Nephron (organoid): ENCODE data around the gene PARD6B.
A peak's percentile ranks its signal among the peaks of the same experiment; 100 is the strongest.

Experiments
- H3K27ac Mint-ChIP-seq, 3 experiments: 2 replicates each; pipeline ENCODE4 v1.8.0; 2020; ENCODE audit warnings: mixed read lengths in 3 of 3, mild to moderate bottlenecking in 2 of 3, moderate library complexity in 1 of 3
- H3K27me3 Mint-ChIP-seq: 2 replicates; pipeline ENCODE4 v1.8.0; 2021; ENCODE audit warnings: low read depth, mild to moderate bottlenecking, moderate library complexity, mixed read lengths
- H3K36me3 Mint-ChIP-seq: 2 replicates; pipeline ENCODE4 v1.8.0; 2020; ENCODE audit warnings: low read depth, mixed read lengths
- H3K4me1 Mint-ChIP-seq: 2 replicates; pipeline ENCODE4 v1.8.0; 2020; ENCODE audit warnings: mixed read lengths
- H3K4me3 Mint-ChIP-seq, 3 experiments: 2 replicates each; pipeline ENCODE4 v1.8.0; 2020; ENCODE audit warnings: mild to moderate bottlenecking in 3 of 3, mixed read lengths in 3 of 3, moderate library complexity in 2 of 3
- H3K9me3 Mint-ChIP-seq: 2 replicates; pipeline ENCODE4 v1.8.0; 2020; ENCODE audit warnings: mixed read lengths
- CTCF ChIP-seq, 3 experiments: fragments of 200-600 bp; sonication (generic); IDR thresholded peaks; one replicate each; pipeline ENCODE4 v1.5.0; 2021; ENCODE audit warnings: antibody characterized with exemption in 3 of 3; ENCODE audit not compliant: unreplicated experiment in 3 of 3

The PARD6B gene

GRCh38 chr20:50737352-50737751 is 6.0 kb downstream of the PARD6B start:
- Mint-ChIP-seq H3K27ac (peak overlapping the region; percentile 17 to 35 (median 17)), H3K4me3 (no peak overlapping the region), H3K9me3 (no peaks in the 10 kb centered on the region), H3K27me3 (peaks cover 22% of the 10 kb centered on the region), H3K4me1 (peaks cover 12% of the 10 kb centered on the region), H3K36me3 (peaks cover 23% of the 10 kb centered on the region)
- TF ChIP-seq CTCF (IDR thresholded peaks at IDR 0.05; ENCODE audit: unreplicated experiment in 3 of 3): no peak

- TF ChIP-seq CTCF (IDR thresholded peaks at IDR 0.05; ENCODE audit: unreplicated experiment in 3 of 3): no peak
Measured at GRCh38 chr20:50743087-50743486, 11.7 kb downstream of the PARD6B start.

GRCh38 chr20:50744143-50744792 is 12.9 kb downstream of the PARD6B start:
- Mint-ChIP-seq H3K4me3 (peak overlapping the region; percentile 16 to 71 (median 60)), H3K36me3 (peaks cover 28% of the 10 kb centered on the region), H3K27me3 (no peaks in the 10 kb centered on the region), H3K27ac (peak overlapping the region; percentile 91 to 93 (median 91)), H3K4me1 (peaks cover 43% of the 10 kb centered on the region), H3K9me3 (no peaks in the 10 kb centered on the region)
- TF ChIP-seq CTCF (IDR thresholded peaks at IDR 0.05; ENCODE audit: unreplicated experiment in 3 of 3): peak in 2 of 3 experiments; percentile 15 to 40

More at GRCh38 chr20:50743087-50743486, 11.7 kb downstream of the PARD6B start:
- Mint-ChIP-seq H3K9me3 (no peaks in the 10 kb centered on the region), H3K4me1 (peaks cover 43% of the 10 kb centered on the region), H3K27ac (peak overlapping the region; percentile 20 to 88 (median 62)), H3K36me3 (peaks cover 28% of the 10 kb centered on the region), H3K27me3 (no peaks in the 10 kb centered on the region), H3K4me3 (no peak overlapping the region)

GRCh38 chr20:50745634-50746137 is 14.3 kb downstream of the PARD6B start:
- Mint-ChIP-seq H3K27ac (peak overlapping the region; percentile 76 to 91 (median 87)), H3K4me1 (peaks cover 43% of the 10 kb centered on the region), H3K9me3 (no peaks in the 10 kb centered on the region), H3K27me3 (no peaks in the 10 kb centered on the region), H3K36me3 (peaks cover 30% of the 10 kb centered on the region), H3K4me3 (peak overlapping the region in 2 of 3 experiments; percentile 9 to 14)
- TF ChIP-seq CTCF (IDR thresholded peaks at IDR 0.05; ENCODE audit: unreplicated experiment in 3 of 3): no peak

GRCh38 chr20:50746138-50746940 is 15.0 kb downstream of the PARD6B start:
- TF ChIP-seq CTCF (IDR thresholded peaks at IDR 0.05; ENCODE audit: unreplicated experiment in 3 of 3): no peak
- H3K4me1 Mint-ChIP-seq: peaks cover 40% of the 10 kb centered on the region
- peaks cover 23% of the 10 kb centered on the region for H3K36me3 Mint-ChIP-seq
- H3K4me3 Mint-ChIP-seq: peak overlapping the region; percentile 9 to 17 (median 14)
- H3K27ac Mint-ChIP-seq: peak overlapping the region; percentile 76 to 91 (median 87)
- H3K27me3 Mint-ChIP-seq: no peaks in the 10 kb centered on the region
- H3K9me3 Mint-ChIP-seq: no peaks in the 10 kb centered on the region
